Mesothelial cell of epicardium (in vitro differentiated cells): ENCODE data around the gene FLOT1. TPM values are rescaled to one million over a fixed set of nuclear protein-coding genes. Genes with fewer than 3 reads are reported as not detected.
A peak's percentile ranks its signal among the peaks of the same experiment; 100 is the strongest.
"Not testable (repeated sequence)": the region's sequence is repeated elsewhere in the genome, so short reads cannot be mapped to it uniquely, and the experiment has no call there.

Source experiments
- DNase-seq, 2 experiments: peaks; one replicate each; pipeline ENCODE4 v3.0.0; 2021; ENCODE audit warnings: low spot score in 2 of 2; ENCODE audit not compliant: unreplicated experiment in 2 of 2
- H3K27ac Mint-ChIP-seq: 2 replicates; pipeline ENCODE4 v1.8.0; 2021; ENCODE audit warnings: mixed read lengths
- H3K27me3 Mint-ChIP-seq: 2 replicates; pipeline ENCODE4 v1.8.0; 2021; ENCODE audit warnings: low read depth, mixed read lengths
- H3K36me3 Mint-ChIP-seq: 2 replicates; pipeline ENCODE4 v1.8.0; 2021; ENCODE audit warnings: mixed read lengths
- H3K4me1 Mint-ChIP-seq: 2 replicates; pipeline ENCODE4 v1.8.0; 2021; ENCODE audit warnings: mixed read lengths
- H3K4me3 Mint-ChIP-seq: 2 replicates; pipeline ENCODE4 v1.8.0; 2021; ENCODE audit warnings: mild to moderate bottlenecking, moderate library complexity, mixed read lengths
- H3K9me3 Mint-ChIP-seq: 2 replicates; pipeline ENCODE4 v1.8.0; 2021; ENCODE audit warnings: mixed read lengths
- CTCF ChIP-seq: fragments of 200-600 bp; sonication (generic); IDR thresholded peaks from one replicate; pipeline ENCODE4 v1.5.0; 2021; ENCODE audit warnings: antibody characterized with exemption; ENCODE audit not compliant: unreplicated experiment
- total RNA-seq: library from RNA; stranded (reverse); gene quantifications from 3 replicates; pipeline ENCODE4 v1.2.1, GENCODE V29; 2021

Gene FLOT1
- total RNA-seq, 1 donor from 2014 or later = 101 TPM

GRCh38 chr6:30724906-30725667 lies 17.4 kb downstream of the FLOT1 start:
- DNase-seq = no peak
- H3K9me3 Mint-ChIP-seq = no peaks in the 10 kb centered on the region
- peaks cover 34% of the 10 kb centered on the region for H3K4me1 Mint-ChIP-seq
- peak overlapping the region; percentile 65 for H3K27ac Mint-ChIP-seq
- H3K4me3 Mint-ChIP-seq = no peak overlapping the region
- H3K27me3 Mint-ChIP-seq = no peaks in the 10 kb centered on the region
- peaks cover 31% of the 10 kb centered on the region for H3K36me3 Mint-ChIP-seq
- TF ChIP-seq CTCF = no peak

- not testable (repeated sequence) for DNase-seq, H3K9me3 Mint-ChIP-seq, H3K27me3 Mint-ChIP-seq
- Mint-ChIP-seq H3K36me3 (peaks cover 27% of the 10 kb centered on the region), H3K27ac (peak overlapping the region; percentile 95), H3K4me1 (peaks cover 43% of the 10 kb centered on the region), H3K4me3 (peak overlapping the region; percentile 98)
These were observed 18.4 kb downstream of the FLOT1 start for GRCh38 chr6:30723843-30724741.

GRCh38 chr6:30723159-30723842 lies 19.2 kb downstream of the FLOT1 start:
- not testable (repeated sequence) for DNase-seq, H3K9me3 Mint-ChIP-seq, H3K27me3 Mint-ChIP-seq
- H3K36me3 Mint-ChIP-seq = peaks cover 27% of the 10 kb centered on the region
- peak overlapping the region; percentile 98 for H3K4me3 Mint-ChIP-seq
- H3K4me1 Mint-ChIP-seq = peaks cover 48% of the 10 kb centered on the region
- peak overlapping the region; percentile 95 for H3K27ac Mint-ChIP-seq

GRCh38 chr6:30722280-30723112 lies 20.0 kb downstream of the FLOT1 start:
- peak overlapping the region; percentile 95 for H3K27ac Mint-ChIP-seq
- H3K9me3 Mint-ChIP-seq = no peaks in the 10 kb centered on the region
- peak; percentile 64 to 90 for DNase-seq
- H3K4me3 Mint-ChIP-seq = peak overlapping the region; percentile 98
- H3K27me3 Mint-ChIP-seq = no peaks in the 10 kb centered on the region
- peaks cover 51% of the 10 kb centered on the region for H3K4me1 Mint-ChIP-seq
- peak; percentile 99 for TF ChIP-seq CTCF
- peaks cover 23% of the 10 kb centered on the region for H3K36me3 Mint-ChIP-seq

- peak in 1 of 2 experiments; percentile 41 for DNase-seq
- Mint-ChIP-seq H3K4me1 (peaks cover 53% of the 10 kb centered on the region), H3K27ac (peak overlapping the region; percentile 95), H3K4me3 (peak overlapping the region; percentile 98), H3K36me3 (peaks cover 23% of the 10 kb centered on the region)
- H3K27me3 Mint-ChIP-seq, H3K9me3 Mint-ChIP-seq: not testable (repeated sequence)
These were observed 20.5 kb downstream of the FLOT1 start for GRCh38 chr6:30722025-30722279.

GRCh38 chr6:30721198-30722024 lies 21.1 kb downstream of the FLOT1 start:
- TF ChIP-seq CTCF = peak; percentile 27
- H3K27ac Mint-ChIP-seq = peak overlapping the region; percentile 96
- H3K4me3 Mint-ChIP-seq = peak overlapping the region; percentile 98
- peak; percentile 96 for DNase-seq
- no peaks in the 10 kb centered on the region for H3K27me3 Mint-ChIP-seq
- no peaks in the 10 kb centered on the region for H3K9me3 Mint-ChIP-seq
- peaks cover 58% of the 10 kb centered on the region for H3K4me1 Mint-ChIP-seq
- peaks cover 21% of the 10 kb centered on the region for H3K36me3 Mint-ChIP-seq
